ENCODE results near the gene ARHGAP35. TPM values are rescaled to one million over a fixed set of nuclear protein-coding genes. Genes with fewer than 3 reads are reported as not detected.

The ARHGAP35 gene
- total RNA-seq, 4 donors from 2014 or later = 36.5 to 66.7 (median 50.9) TPM

DNA sequence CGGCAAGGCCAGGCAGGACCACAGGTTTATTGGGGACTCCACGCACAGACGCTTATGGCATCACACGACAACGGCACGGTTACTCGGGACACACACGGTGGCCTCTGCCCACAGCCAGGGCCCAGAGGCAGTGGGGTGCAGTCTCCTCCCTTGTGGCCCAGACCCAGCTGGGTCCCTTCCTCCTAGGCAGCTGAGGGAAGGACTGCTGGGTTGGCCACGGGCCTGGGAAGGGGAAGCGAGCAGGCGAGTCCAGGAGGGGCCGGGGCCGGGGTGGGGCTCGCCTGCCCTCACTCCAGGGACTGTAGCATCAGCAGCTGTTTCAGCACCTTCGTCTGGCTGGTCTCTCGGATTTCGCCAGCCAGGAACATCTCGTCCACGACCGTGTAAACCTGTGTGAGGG is 22.6 kb upstream of the ARHGAP35 start:
- TF ChIP-seq, protein P1, sequence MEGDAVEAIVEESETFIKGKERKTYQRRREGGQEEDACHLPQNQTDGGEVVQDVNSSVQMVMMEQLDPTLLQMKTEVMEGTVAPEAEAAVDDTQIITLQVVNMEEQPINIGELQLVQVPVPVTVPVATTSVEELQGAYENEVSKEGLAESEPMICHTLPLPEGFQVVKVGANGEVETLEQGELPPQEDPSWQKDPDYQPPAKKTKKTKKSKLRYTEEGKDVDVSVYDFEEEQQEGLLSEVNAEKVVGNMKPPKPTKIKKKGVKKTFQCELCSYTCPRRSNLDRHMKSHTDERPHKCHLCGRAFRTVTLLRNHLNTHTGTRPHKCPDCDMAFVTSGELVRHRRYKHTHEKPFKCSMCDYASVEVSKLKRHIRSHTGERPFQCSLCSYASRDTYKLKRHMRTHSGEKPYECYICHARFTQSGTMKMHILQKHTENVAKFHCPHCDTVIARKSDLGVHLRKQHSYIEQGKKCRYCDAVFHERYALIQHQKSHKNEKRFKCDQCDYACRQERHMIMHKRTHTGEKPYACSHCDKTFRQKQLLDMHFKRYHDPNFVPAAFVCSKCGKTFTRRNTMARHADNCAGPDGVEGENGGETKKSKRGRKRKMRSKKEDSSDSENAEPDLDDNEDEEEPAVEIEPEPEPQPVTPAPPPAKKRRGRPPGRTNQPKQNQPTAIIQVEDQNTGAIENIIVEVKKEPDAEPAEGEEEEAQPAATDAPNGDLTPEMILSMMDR (IDR thresholded peaks at IDR 0.05; ENCODE audit: low read depth) = no peak

GRCh38 chr19:46839752-46840497 is 20.9 kb upstream of the ARHGAP35 start:
- TF ChIP-seq, protein P1 (IDR thresholded peaks at IDR 0.05; ENCODE audit: low read depth) = no peak

DNA sequence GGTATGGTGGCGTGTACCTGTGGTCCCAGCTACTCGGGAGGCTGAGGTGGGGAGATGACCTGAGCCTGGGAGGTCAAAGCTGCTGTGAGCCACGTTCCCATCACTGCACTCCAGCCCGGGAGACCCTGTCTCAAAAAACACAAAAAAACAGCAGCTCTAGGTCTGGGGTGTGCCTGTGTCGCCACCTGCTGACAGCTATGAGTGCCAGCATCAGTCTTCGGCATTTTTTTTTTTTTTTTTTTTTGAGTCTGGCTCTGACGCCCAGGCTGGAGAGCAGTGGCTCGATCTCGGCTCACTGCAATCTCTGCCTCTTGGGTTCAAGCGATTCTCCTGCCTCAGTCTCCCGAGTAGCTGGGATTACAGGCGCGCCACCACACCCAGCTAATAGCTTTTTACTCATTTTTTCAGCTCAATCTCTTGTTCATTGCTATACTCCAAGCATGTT is 20.3 kb upstream of the ARHGAP35 start:
- TF ChIP-seq, protein P1 (IDR thresholded peaks at IDR 0.05; ENCODE audit: low read depth) = no peak

- TF ChIP-seq, protein P1 (IDR thresholded peaks at IDR 0.05; ENCODE audit: low read depth) = no peak
Observed at GRCh38 chr19:46841458-46842083, 19.2 kb upstream of the ARHGAP35 start.

DNA sequence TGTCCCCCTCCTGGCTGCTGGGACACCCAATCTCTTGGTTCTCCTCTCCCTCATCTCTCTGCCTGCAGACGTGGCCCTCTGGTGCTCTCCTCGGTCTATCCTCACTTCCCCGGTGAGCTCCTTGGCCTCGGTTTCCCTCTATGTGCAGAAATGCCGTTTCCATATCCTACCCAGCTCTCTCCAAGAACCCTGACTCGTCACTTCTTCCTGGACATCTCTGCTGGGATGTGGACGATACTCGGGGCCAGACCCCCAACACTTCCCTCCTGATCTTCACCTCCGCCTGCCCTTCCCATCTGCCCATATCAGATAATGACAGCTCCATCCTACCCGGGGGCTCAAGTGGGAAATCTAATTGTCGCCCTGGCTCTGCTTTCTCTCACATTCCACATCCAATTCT is 18.0 kb upstream of the ARHGAP35 start:
- TF ChIP-seq, protein P1 (IDR thresholded peaks at IDR 0.05; ENCODE audit: low read depth) = no peak

DNA sequence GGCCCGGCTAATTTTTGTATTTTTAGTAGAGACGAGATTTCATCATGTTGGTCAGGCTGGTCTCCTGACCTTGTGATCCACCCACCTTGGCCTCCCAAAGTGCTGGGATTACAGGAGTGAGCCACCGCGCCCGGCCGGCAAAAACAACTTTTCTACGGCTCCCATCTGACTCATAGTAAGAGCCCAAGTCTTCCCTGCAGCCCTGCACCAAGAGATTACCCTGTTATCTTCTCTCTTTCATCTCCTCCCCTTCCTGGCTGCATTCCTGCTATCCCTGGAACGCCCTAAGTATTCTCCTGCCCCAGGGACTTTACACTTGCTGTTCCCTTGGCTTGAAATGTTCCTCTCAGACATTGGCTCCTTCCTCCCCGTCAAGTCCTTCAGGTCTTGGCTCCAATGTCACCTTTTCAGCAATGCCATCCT is 16.7 kb upstream of the ARHGAP35 start:
- TF ChIP-seq, protein P1 (IDR thresholded peaks at IDR 0.05; ENCODE audit: low read depth) = no peak

DNA sequence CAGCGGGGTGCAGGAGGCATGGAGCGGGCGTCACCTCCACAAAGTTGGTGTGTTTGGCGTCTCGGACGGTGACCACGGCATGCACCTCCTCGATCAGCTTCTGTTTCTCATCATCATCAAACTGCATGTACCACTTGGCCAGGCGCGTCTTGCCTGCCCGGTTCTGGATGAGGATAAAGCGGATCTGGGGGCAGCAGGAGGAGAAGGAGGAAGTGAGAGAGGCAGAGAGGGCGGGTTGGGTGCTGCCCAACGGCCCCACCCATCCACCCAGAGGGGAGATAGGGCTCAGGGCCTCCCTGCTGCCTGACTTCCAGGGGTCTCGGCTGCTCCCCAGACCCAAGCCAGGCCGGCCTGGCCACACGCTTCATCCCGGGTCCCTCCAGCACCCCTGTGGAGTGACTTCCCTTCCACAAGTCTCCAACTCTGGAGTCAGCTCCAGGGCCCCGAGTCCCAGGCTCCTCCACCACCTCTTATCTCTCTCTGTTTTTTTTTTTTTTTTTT is 14.8 kb upstream of the ARHGAP35 start:
- TF ChIP-seq, protein P1 (IDR thresholded peaks at IDR 0.05; ENCODE audit: low read depth) = no peak

Measured in subcutaneous adipose tissue (tissue), 4 donors.